Gastrocnemius medialis (tissue), 4 donors: ENCODE results near the gene ST7.

Source experiments
- POLR2A ChIP-seq, 2 donors: fragments of 450-650 bp; IDR thresholded peaks; one replicate each; pipeline ENCODE4 v1.6.1; 2017; ENCODE audit warnings: antibody characterized with exemption in 2 of 2, mild to moderate bottlenecking in 2 of 2, moderate library complexity in 2 of 2
- TF ChIP-seq, protein P1 (sequence below), 5 experiments: fragments of 450-650 bp in 3 of 5; fragments of 200-600 bp in 2 of 5; sonication (generic) in 2 of 5; IDR thresholded peaks in 4 of 5; conservative IDR thresholded peaks in 1 of 5; 1 replicate in 4 of 5; 2 replicates in 1 of 5; pipeline ENCODE4 v1.5.1; 2016 to 2019; ENCODE audit warnings: antibody characterized with exemption in 5 of 5, mild to moderate bottlenecking in 3 of 5, moderate library complexity in 3 of 5

DNA sequence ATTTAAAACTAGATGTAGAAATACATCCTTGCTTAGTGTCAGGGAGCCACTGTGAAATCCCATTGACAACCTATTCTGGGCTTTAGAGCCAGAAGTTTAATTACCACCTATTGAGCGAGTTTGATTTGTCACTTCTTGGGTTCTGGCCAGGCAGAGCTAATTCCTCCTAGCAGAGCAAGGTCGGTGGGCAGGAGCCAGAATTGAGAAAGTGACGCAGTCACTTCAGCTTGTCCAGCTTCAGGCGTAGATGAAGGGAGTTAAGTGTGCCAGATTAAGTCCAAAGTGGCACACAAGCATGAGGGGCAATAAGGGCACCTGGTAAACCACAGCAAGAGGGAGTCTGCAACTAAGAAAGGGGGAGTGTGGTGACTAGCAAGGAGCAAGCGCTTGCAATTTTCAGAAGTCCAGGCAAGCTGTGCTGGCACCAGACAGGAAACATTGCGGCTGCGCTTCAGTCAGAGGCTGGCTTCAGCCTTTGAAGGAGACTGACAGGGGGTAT is 119.4 kb downstream of the ST7 start:
- TF ChIP-seq, protein P1, sequence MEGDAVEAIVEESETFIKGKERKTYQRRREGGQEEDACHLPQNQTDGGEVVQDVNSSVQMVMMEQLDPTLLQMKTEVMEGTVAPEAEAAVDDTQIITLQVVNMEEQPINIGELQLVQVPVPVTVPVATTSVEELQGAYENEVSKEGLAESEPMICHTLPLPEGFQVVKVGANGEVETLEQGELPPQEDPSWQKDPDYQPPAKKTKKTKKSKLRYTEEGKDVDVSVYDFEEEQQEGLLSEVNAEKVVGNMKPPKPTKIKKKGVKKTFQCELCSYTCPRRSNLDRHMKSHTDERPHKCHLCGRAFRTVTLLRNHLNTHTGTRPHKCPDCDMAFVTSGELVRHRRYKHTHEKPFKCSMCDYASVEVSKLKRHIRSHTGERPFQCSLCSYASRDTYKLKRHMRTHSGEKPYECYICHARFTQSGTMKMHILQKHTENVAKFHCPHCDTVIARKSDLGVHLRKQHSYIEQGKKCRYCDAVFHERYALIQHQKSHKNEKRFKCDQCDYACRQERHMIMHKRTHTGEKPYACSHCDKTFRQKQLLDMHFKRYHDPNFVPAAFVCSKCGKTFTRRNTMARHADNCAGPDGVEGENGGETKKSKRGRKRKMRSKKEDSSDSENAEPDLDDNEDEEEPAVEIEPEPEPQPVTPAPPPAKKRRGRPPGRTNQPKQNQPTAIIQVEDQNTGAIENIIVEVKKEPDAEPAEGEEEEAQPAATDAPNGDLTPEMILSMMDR (IDR thresholded peaks at IDR 0.05 in 4 of 5, conservative IDR thresholded peaks at IDR 0.05 in 1 of 5), result no peak
- no peak for TF ChIP-seq POLR2A (IDR thresholded peaks at IDR 0.05)
